IPS-18c (cell line): ENCODE results near the gene CNIH1.
"Not testable (repeated sequence)": the region's sequence is repeated elsewhere in the genome, so short reads cannot be mapped to it uniquely, and the experiment has no call there.

ENCODE experiments used
- H3K4me3 ChIP-seq: 2 replicates; pipeline ENCODE4 v1.7.0; 2013; ENCODE audit warnings: low read depth, mild to moderate bottlenecking, low read length, moderate library complexity; ENCODE audit not compliant: insufficient read depth
- H3K9me3 ChIP-seq: one replicate; pipeline ENCODE4 v1.6.1; 2013; ENCODE audit warnings: mild to moderate bottlenecking, low read length, moderate library complexity; ENCODE audit not compliant: control insufficient read depth, insufficient read depth

The CNIH1 gene

DNA sequence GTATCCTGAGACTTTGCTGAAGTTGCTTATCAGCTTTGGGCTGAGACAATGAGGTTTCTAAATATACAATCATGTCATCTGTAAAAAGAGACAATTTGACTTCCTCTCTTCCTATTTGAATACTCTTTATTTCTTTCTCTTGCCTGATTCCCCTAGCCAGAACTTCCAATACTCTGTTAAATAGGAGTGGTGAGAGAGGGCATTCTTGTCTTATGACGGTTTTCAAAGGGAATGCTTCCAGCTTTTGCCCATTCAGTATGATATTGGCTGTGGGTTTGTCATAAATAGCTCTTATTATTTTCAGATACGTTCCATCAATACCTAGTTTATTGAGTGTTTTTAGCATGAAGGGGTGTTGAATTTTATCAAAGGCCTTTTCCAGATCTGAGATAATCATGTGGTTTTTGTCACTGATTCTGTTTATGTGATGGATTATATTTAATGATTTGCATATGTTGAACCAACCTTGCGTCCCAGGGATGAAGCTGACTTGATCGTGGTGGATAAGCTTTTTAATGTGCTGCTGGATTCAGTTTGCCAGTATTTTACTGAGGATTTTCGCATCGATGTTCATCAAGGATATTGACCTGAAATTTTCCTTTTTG, 37.7 kb downstream of the CNIH1 start:
- H3K9me3 ChIP-seq, H3K4me3 ChIP-seq: not testable (repeated sequence)

DNA sequence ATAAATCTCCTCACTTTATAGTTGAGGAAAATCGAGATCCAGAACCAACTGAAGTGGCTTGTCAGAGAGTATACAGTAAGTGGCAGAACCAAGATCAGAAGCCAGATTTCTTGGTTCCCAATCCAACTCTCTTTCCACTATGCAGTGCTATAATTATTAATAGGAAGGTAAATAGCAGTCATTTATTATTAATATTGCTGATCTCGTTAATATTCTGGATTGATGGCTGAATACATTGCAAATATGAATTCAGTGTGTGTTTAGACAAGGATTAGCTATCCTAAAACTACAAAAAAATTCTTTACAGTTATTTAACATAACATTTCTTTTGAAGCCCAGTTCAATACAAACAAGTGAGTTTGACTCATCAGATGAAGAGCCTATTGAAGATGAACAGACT, 41.6 kb downstream of the CNIH1 start:
- H3K9me3 ChIP-seq: peaks cover 2% of the 10 kb centered on the region
- H3K4me3 ChIP-seq: no peak overlapping the region

DNA sequence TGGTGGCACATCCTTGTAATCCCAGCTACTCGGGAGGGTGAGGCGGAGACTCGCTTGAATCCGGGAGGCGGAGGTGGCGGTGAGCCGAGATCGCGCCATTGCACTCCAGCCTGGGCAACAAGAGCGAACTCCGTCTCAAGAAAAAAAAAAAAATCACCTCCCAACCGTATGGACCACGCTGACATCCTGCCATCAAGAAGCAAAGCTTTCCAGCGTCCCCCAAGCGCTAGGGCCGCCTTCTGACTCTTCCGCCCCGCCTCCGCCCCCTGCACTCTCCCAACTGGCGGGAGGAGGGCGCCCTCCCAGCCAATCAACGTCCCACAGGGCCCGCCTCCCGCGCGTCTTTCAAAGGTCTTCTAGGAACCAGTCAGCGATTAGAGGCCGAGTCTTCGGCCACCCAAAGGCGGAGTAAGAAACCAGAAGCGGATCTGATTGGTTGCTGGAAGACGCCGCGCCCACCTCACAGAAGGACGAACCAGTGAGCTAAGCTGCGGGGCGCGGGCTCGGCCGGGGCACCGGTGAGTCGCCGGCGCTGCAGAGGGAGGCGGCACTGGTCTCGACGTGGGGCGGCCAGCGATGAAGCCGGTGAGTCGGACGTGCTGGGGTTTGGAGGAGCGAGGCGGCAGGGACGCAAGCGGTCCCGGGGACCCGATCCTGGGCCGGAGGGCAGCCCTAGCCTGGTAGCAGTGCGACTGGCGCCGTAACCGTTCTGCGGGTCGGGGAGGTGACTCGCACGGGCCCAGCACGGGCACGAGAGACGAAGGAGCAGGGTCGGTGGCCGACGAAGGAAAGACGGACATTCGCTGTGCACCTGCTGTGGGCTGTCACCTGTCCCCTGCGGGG, 44.5 kb downstream of the CNIH1 start, which contains the start of gene CDKN3:
Gene CDKN3 (plus strand): TSS at position 515 of the 843 bp plus-strand sequence. CDS start 62 bp downstream, at position 577.
- H3K9me3 ChIP-seq: no peaks in the 10 kb centered on the region
- H3K4me3 ChIP-seq: peak within 1 kb of the TSS; percentile 94

GRCh38 chr14:54396183-54396492, 45.0 kb downstream of the CNIH1 start:
- Histone ChIP-seq H3K4me3 (peak overlapping the region; percentile 34; the same call in 1 of the 2 replicates), H3K9me3 (no peaks in the 10 kb centered on the region)

GRCh38 chr14:54395716-54396115, 45.5 kb downstream of the CNIH1 start:
- Histone ChIP-seq H3K4me3 (no peak overlapping the region), H3K9me3 (no peaks in the 10 kb centered on the region)

- no peak overlapping the region for H3K4me3 ChIP-seq
- no peaks in the 10 kb centered on the region for H3K9me3 ChIP-seq
These were observed 45.9 kb downstream of the CNIH1 start for GRCh38 chr14:54395284-54395683.

GRCh38 chr14:54394596-54394995, 46.6 kb downstream of the CNIH1 start:
- no peak overlapping the region for H3K4me3 ChIP-seq

DNA sequence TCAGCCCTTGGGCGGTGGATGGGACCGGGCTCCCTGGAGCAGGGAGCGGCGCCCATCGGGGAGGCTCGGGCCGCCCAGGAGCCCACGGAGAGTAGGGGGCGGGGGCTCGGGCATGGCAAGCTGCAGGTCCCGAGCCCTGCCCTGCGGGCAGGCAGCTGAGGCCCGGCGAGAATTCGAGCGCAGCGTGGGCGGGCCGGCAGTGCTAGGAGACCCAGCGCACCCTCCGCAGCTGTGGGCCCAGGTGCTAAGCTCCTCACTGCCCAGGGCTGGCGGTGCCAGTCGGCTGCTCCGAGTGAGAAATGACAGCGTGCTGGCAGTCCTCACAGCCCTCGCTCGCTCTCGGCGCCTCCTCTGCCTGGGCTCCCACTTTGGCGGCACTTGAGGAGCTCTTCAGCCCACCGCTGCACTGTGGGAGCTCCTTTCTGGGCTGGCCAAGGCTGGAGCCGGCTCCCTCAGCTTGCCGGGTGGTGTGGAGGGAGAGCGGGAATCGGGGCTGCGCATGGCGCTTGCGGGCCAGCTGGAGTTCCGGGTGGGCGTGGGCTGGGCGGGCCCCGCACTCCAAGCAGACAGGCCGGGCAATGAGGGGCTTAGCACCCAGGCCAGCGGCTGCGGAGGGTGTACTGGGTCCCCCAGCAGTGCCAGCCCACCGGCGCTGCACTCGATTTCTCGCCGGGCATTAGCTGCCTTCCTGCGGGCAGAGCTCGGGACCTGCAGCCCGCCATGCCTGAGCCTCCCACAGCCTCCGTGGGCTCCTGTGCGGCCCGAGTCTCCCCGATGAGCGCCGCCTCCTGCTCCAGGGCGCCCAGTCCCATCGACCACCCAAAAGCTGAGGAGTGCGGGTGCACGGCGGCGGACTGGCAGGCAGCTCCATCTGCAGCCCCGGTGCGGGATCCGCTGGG, 47.9 kb downstream of the CNIH1 start:
- H3K4me3 ChIP-seq, H3K9me3 ChIP-seq: not testable (repeated sequence)

More at GRCh38 chr14:54394596-54394995, 46.6 kb downstream of the CNIH1 start:
- no peaks in the 10 kb centered on the region for H3K9me3 ChIP-seq

GRCh38 chr14:54392131-54392859, 48.9 kb downstream of the CNIH1 start:
- H3K9me3 ChIP-seq: no peaks in the 10 kb centered on the region
- H3K4me3 ChIP-seq: no peak overlapping the region

- Histone ChIP-seq H3K4me3 (no peak overlapping the region), H3K9me3 (no peaks in the 10 kb centered on the region)
These were observed 53.8 kb downstream of the CNIH1 start for GRCh38 chr14:54387328-54387727.

GRCh38 chr14:54385556-54385955, 55.6 kb downstream of the CNIH1 start:
- Histone ChIP-seq H3K9me3 (no peaks in the 10 kb centered on the region), H3K4me3 (no peak overlapping the region)

DNA sequence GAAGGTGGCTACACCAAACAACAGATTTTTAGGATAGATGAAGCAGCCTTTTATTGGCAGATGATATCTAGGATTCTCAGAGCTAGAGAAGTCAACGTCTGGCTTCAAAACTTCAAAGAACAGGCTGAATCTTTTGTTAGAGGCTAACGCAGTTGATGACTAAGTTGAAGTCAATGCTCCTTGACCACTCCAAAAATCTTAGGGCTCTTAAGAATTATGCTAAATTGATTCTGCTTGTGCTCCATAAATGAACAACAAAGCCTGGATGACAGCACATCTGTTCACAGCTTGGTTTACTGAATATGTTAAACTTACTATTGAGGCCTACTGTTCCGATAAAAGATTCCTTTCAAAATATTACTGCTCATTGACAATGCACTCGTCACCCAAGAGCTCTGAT, 57.3 kb downstream of the CNIH1 start:
- Histone ChIP-seq H3K4me3 (no peak overlapping the region), H3K9me3 (no peaks in the 10 kb centered on the region)

DNA sequence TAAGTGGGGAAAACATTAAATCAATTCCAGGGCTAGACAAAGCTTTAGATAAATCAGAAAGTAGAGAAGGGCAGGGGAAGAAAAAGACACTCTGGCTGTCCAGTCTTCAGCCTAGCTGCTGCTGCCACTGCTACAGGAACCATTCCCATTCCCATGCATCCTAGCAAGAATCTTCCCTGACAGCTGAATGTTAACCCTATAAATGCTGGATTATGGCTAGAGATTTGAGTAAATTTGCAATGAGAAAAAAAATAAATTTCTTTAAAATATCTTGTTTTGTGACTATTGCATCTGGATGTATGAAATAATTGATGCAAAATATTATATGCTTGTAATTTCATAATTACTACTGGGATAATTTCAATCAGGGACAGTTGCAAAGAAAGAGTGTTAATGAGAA, 59.4 kb downstream of the CNIH1 start:
- Histone ChIP-seq H3K9me3 (no peaks in the 10 kb centered on the region), H3K4me3 (no peak overlapping the region)

GRCh38 chr14:54380558-54380957, 60.6 kb downstream of the CNIH1 start:
- H3K9me3 ChIP-seq, H3K4me3 ChIP-seq: not testable (repeated sequence)

GRCh38 chr14:54378893-54379292, 62.3 kb downstream of the CNIH1 start:
- not testable (repeated sequence) for H3K4me3 ChIP-seq, H3K9me3 ChIP-seq

DNA sequence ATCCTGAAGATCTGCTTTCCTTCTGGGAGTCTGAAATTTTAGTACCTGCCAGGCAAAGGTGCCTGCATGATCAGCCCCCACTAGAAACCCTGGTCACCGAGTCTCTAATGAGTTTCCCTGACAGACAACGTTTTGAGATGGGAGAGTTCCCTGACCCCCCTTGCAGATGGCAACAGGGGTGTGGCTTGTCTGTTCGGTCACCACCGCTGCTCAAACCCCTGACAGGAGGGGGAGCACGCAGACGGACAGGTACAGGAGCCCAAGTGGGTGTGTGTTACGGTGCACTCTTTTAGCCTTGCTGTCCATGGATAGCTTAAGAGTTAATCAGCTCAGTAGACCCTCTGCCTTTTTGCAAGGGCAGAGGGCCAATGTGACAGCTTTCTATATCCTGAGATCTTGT, 63.7 kb downstream of the CNIH1 start:
- no peaks in the 10 kb centered on the region for H3K9me3 ChIP-seq
- no peak overlapping the region for H3K4me3 ChIP-seq
